Fibroblast of upper back skin (primary cell): ENCODE data around the gene NPAT.
"Not testable (repeated sequence)": the region's sequence is repeated elsewhere in the genome, so short reads cannot be mapped to it uniquely, and the experiment has no call there.

ENCODE experiments used
- DNase-seq: peaks from one replicate; pipeline ENCODE4 v3.0.0-alpha.2; 2013

NPAT gene

DNA sequence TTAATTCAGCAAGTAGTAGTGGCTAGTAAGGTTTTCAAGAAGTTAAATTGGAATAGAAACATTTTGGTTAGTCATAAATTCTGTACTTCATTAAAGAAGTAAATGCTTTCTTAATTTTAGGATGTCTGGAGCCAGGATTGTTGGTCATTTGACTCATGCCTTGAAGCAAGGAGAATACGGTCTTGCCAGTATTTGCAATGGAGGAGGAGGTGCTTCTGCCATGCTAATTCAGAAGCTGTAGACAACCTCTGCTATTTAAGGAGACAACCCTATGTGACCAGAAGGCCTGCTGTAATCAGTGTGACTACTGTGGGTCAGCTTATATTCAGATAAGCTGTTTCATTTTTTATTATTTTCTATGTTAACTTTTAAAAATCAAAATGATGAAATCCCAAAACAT, 75.3 kb downstream of the NPAT start:
- no peak for DNase-seq

DNA sequence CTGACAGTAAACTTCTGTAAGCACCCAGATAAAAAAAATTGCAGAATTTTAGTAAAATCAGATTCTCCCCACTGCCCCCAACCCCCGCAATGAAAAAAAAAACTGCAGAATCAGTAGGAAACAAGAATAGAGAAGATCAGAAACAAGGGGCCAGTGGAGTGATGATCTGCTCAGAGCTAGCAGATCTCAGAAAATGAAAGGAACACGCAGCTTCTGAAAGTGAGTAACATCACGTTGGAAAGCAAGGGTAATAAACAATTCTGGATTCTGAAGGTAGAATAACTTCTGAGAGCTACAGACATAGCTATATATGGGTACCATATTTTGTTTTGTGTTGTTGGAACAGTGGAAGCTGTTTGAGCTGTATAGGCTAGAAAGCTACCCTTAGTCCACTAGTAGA, 77.8 kb downstream of the NPAT start:
- DNase-seq, result no peak

DNA sequence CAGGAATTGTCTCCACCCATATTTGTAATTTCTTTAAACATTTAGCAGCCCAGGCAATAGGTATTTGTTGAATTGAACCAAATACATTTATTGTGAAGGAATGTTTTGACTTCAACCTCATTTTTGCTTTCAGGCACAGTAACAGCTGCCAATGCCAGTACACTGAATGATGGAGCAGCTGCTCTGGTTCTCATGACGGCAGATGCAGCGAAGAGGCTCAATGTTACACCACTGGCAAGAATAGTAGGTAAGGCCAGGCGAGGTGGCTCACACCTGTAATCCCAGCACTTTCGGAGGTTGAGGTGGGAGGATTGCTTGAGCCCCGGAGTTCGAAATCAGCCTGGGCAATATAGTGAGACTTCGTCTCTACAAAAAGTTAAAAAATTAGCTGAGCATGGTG, 80.1 kb downstream of the NPAT start:
- no peak for DNase-seq

DNA sequence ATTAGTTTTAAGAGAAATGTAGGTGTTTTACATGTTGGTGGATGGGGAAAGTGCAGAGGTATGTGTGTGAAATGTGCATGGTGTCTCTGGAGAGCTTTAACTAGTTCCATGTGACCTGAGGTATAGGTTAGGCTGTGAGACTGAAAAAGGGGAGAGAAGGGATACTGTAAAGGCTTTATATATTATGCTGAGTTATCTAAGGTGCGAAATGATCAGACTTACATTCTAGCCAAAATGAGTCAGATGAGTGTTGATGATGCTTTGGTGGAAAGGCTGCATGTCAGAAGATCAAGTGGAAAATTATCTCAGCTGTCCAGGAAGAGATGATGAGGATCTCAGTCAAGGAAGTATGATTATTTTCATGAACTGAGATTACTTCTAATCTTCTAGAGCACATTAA, 85.2 kb downstream of the NPAT start:
- DNase-seq, result no peak

DNA sequence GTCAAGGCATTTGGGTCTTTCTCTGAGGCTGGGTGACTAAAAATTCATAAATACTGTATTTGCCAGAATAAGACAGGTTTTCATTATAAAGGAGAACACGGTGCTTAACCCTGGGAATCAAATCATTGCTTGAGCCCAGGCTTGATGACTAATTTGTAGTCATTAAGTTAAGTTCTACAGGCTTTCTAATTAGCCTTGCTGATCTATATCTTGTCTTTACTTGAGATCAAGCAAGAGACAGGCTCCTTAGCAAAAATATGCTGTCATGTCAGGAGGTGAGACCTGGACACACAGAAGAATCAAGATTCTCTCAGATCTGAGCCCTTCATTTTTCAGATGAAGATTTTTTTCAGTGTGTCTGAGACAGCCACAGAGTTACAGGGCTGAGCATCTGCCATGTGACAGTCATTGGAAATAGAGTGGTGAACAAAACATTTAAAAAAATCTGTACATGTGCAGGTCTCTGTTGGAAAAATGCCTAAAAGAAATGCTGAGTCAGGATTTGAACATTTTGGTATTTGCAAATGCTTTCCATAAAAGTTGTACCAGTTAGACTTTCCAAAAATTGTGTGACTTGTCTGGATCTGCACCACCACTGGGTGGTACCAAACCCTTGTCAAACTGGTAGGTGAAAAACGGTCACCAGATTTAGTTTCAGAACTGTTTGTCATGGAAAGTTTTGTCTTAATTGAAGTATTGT, 86.4 kb downstream of the NPAT start:
- peak; percentile 45 for DNase-seq

DNA sequence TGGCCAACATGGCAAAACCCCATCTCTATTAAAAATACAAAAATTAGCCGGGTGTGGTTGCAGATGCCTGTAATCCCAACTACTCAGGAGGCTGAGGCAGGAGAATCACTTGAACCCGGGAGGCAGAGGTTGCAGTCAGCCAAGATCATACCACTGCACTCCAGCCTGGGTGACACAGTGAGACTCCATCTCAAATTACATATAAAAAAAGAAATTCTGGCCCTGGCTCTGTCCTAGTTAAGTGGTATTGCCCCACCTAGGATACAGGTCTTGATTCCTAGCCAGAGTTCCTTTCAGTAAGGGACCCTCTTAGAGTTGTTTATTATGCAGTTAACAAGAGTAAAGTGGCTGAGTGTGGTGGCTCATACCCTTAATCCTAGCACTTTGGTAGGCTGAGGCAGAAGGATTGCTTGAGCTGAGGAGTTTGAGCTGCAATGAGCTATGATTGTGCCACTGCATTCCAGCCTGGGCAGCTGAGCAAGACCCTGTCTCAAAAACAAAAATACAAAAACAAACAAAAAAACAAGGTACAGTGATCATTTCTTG, 89.4 kb downstream of the NPAT start:
- DNase-seq, result not testable (repeated sequence)

DNA sequence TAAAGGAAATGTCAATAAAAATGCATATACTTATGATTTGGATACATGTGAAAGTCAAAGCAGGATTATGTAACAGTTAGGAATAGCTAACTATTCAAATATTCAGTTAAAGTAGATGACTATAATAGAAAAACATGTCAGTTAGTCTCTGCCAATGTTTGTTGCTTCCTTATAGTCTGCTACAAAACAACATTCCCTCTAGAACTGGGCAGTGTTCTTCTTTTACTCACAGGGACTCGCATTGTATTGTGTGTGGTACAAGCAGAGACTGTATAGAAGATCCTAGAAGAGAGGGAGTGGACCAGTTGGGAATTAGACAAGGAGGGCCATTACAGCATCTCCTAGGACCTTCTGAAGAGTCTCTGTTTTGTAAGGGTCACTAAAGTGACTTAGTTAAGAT, 90.4 kb downstream of the NPAT start:
- DNase-seq, result no peak

DNA sequence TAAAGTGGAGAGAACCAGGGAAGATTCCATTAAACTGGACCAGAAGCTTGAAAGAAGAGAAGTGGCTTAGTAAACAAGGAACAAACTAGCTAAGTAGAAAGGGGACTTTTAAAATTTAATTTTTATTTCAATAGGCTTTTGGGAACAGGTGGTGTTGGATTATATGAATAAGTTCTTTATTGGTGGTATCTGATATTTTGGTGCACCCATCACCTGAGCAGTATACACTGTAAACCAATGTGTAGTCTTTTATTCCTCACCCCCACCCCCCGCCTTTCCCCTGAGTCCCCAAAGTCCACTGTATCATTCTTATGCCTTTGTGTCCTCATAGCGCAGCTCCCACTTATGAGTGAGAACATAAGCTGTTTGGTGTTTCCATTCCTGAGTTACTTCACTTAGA, 93.7 kb downstream of the NPAT start:
- no peak for DNase-seq

DNA sequence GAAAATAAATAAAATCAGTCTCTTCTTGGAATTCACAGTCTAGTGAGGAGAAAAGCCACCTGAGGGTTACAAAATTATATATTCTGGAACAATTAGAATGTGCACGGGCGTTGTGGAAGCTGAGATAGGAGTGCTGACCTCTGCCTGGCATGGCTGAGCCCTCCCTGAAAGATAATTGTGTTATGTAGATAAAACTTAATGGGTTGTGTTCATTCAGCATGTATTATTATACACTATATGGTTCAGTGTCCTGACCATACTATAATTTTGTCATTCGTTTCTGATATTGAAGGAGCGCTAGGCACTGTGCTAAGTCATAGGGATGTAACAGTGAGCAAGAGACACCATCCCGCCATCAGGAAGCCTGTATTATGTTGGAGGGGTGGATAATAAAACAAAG, 97.3 kb downstream of the NPAT start:
- no peak for DNase-seq

DNA sequence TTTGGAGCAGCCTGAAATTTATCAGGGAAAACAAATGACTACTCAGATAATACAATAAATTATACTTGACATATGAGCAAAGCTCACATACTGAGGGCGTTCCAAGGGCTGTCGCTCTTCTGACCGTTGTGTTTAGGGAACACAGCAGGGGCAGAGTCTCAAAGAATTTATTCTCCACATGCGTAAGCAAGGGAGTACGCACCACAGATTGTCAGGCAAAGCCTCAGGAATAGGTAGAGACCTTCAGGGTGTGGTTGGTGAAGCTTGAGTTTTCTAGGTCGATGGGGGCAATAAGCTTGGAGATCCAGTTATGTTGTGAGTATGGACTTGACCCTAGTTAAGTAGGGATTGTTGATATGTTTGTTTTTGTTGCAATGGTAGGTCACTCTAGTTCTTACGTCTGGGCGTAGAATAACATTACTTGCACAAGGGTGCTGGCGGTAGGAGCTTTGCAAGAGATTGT, 100.2 kb downstream of the NPAT start:
- DNase-seq, result peak; percentile 23

DNA sequence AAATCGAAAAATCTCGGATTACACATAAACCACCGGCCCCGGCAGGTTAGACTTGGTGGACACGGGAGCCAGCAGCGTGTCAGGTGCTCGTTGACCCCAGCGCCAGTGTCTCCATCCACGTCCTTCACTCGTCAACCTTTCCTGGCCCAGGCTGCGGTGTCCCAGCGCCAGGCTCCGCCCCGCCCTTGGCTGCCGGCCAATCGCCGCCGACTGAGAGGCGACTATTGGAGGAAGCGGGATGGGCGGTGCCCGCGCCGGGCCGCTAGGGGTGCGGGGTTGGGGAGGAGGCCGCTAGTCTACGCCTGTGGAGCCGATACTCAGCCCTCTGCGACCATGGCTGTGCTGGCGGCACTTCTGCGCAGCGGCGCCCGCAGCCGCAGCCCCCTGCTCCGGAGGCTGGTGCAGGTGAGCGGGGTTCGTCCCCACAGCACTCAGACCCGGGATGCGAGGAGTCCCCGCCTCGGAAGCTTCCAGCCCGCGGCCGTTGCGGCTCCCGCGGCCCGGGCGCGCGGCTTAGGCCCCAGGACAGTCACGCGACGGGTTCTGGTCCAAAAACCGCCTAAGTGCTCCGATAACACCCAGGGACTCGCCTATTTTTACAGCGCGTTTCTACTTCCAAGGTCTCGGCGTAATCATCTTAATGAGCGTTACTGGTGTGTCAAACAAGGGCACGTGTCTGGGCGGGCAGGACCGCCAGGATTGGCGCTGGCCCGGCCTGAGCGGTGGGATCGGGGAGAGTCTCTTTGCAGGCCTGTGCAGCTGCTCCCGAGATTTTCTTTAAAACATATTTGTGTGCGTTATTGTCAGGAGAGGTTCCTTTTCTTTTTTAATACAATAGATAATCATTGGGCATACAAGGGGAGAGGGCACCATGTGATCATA, 100.9 kb downstream of the NPAT start, which contains the start of gene ACAT1:
Gene ACAT1, plus strand, starts transcription at position 294 of the 882 bp plus-strand sequence. Its CDS starts 40 bp downstream, at position 334.
- peak; percentile 89 for DNase-seq

DNA sequence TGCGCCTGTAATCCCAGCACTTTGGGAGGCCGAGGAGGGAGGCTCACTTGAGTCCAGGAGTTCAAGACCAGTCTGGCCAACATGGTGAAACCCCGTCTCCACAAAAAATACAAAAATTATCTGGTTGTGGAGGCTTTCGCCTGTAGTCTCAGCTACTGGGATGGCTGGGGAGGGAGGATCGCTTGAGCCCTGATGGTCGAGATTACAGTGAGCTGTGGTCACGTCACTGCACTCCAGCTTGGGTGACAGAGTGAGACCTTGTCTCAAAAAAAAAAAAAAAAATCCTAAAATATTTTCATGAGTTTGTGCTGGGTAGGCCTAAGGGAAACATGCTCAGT, 101.5 kb downstream of the NPAT start:
- DNase-seq, result not testable (repeated sequence)

DNA sequence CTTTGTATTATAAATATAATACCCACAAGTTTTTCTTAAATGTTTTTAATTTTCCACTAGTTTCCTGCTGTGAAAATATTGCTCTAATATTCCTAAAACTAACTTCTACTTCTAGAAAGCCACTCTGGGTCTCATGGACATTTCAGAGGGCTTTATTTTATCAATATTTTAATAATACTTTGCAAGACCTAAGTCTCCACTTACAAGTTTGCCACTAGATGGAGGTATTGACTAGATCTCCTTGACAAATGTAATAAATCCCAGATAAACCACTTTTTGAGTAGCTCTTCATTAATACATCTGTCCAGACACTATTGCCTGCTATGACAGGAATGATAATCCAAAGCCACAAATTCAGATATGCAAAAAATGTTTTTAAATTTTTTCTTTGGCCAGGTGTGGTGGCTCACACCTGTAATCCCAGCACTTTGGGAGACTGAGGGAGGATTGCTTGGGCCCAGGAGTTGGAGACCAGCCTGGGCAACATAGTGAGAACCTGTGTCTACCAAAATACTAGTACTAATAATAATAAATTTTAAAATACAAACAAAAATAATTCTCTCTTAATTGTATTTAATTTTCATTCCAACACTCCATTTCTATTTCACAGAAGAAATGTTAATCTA, 104.6 kb downstream of the NPAT start:
- DNase-seq, result peak; percentile 66

DNA sequence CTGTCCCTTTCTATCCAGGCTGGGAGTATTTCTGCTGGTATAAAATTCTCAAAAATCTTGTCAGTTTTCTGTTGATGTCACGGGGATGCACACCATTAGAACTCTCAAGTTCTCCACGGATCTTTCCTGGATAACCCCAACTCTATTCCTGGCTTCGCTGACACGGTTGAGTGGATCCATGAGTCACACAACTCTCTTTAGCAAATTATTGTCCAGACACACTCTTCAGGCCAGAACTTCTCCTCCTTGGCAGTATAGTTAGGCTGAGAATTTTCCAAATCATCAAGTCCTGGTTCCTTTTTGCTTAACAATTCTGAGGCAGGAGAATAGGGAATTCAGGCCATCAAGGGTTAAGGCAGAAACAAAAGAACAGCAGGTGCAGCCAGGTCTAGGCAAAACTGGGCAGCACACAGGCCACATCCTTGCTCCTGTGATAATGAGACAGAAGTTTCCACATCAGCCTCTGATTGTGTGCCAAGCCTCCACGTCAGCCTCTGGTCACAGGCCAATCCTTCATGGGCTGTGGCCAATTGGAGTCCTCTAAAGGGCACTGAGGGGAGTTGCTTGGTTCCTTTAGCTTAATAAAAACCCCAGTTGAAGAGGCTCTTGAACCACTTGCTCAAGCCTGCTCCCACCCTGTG, 106.8 kb downstream of the NPAT start:
- peak; percentile 79 for DNase-seq

DNA sequence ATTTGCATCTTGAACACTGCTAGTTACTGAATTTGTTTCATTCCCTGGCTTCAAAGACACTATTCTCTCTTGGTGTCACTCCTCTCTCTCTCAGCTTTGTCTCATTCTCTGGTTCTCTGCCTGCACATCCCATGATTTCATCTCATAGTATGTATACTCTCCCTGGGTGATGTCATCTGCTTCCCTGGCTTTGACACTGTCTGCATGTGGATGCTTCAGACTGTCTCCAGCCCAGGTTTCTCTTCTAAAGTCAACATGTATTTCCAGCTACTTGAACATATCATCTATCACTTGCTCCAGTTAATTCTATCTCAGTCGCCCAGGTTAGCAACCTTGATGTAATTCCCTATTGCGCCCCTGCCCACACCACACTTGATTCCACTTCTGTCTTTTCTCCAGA, 110.4 kb downstream of the NPAT start:
- peak; percentile 15 for DNase-seq

DNA sequence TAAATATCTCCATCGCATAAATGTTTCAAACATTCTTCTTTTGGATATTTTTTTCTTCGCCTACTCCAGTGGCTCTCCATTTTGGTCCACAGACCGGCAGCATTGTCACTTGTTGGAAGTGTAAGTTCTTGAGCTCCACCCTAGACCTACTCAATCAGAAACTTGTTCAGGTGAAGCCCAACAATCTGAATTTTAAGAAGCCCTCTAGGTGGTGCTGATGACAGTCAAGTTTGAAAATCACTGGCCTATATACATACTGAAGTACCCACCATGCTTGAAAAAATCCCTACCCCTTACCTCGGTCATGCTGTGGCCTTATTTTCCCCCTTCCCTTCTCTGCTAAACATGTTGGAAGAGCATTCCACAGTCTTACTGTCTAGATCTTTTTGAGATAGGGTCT, 111.3 kb downstream of the NPAT start:
- no peak for DNase-seq
